ENCODE data around the gene GPR153. TPM values are rescaled to one million over a fixed set of nuclear protein-coding genes. Genes with fewer than 3 reads are reported as not detected.
A peak's percentile ranks its signal among the peaks of the same experiment; 100 is the strongest.

GPR153 gene
- total RNA-seq, 5 donors from 2014 or later (not counting 1 experiment from before 2014, with no cell fraction given) = 0.35 to 2.7 (median 0.72) TPM

DNA sequence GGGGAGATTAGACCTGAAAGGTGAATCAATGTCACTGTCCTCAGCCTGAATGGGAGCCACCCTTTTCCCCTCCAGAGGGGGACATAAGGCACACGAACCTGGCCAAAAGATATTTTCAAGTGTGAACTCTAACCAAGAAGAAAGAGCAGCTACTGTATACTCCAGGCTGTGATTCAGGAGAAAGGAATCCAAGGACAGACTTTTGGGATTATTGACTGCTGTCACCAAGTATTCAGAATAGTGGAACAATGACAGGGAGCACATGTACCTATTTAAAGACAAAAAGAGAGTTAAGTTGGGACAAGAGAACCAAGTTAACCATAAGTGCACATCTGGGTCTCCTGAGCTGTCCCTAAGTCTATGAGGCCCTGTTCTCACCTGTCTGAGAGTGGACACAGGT lies 27.5 kb downstream of the GPR153 start:
- ATAC-seq (replicated peaks in 1 of 4) = no peak
- WGBS (ENCODE audit: insufficient coverage) = no CpG with 5 or more reads among the region's 1 CpG
- no peaks in the 10 kb centered on the region for H3K9me3 ChIP-seq
- H3K4me3 Mint-ChIP-seq = peak overlapping the region in 2 of 3 donors; percentile 34 to 84
- H3K27me3 Mint-ChIP-seq = peaks cover 0 to 3% of the 10 kb centered on the region in 2 donors
- peaks cover 10% of the 10 kb centered on the region for H3K36me3 Mint-ChIP-seq
- H3K36me3 ChIP-seq (ENCODE audit: control insufficient read depth in 2 of 2, extremely low read depth in 1 of 2, insufficient read depth in 1 of 2, low read length in 1 of 2) = peaks cover 2 to 43% of the 10 kb centered on the region in 2 donors
- H3K4me1 ChIP-seq (ENCODE audit: control insufficient read depth in 1 of 2, extremely low read depth in 1 of 2, insufficient read depth in 2 of 2, low read length in 2 of 2) = peaks cover 6 to 18% of the 10 kb centered on the region in 2 experiments
- POLR2A ChIA-PET = no interaction called here
- H3K27me3 ChIP-seq (replicated peaks in 1 of 2; ENCODE audit: control insufficient read depth in 2 of 2, extremely low read depth in 1 of 2, insufficient read depth in 2 of 2, low read length in 1 of 2) = peaks cover 0 to 7% of the 10 kb centered on the region in 2 experiments
- H3K27ac Mint-ChIP-seq = no peak overlapping the region
- H3K4me1 Mint-ChIP-seq = peaks cover 10 to 24% (median 17%) of the 10 kb centered on the region in 3 donors
- CTCF ChIA-PET = no interaction called here
- H3K4me3 ChIP-seq (ENCODE audit: control insufficient read depth in 1 of 2, extremely low read depth in 1 of 2, low read length in 1 of 2) = no peak overlapping the region
- H3K9me3 Mint-ChIP-seq = no peaks in the 10 kb centered on the region
- H3K27ac ChIP-seq (ENCODE audit: low read length) = no peak overlapping the region
- no peak for DNase-seq

- H3K4me1 Mint-ChIP-seq = no peaks in the 10 kb centered on the region
- H3K27ac Mint-ChIP-seq = no peak overlapping the region
- no peaks in the 10 kb centered on the region for H3K27me3 ChIP-seq (replicated peaks in 1 of 2; ENCODE audit: control insufficient read depth in 2 of 2, extremely low read depth in 1 of 2, insufficient read depth in 2 of 2, low read length in 1 of 2)
- no peak overlapping the region for H3K27ac ChIP-seq (ENCODE audit: low read length)
- peaks cover 36% of the 10 kb centered on the region for H3K36me3 Mint-ChIP-seq
- H3K9me3 ChIP-seq = no peaks in the 10 kb centered on the region
- H3K4me3 ChIP-seq (ENCODE audit: control insufficient read depth in 1 of 2, extremely low read depth in 1 of 2, low read length in 1 of 2) = no peak overlapping the region
- no peaks in the 10 kb centered on the region for H3K27me3 Mint-ChIP-seq
- H3K9me3 Mint-ChIP-seq = no peaks in the 10 kb centered on the region
- H3K4me3 Mint-ChIP-seq = no peak overlapping the region
- CTCF ChIA-PET = no interaction called here
- peaks cover 10 to 72% of the 10 kb centered on the region in 2 donors for H3K36me3 ChIP-seq (ENCODE audit: control insufficient read depth in 2 of 2, extremely low read depth in 1 of 2, insufficient read depth in 1 of 2, low read length in 1 of 2)
- POLR2A ChIA-PET = no interaction called here
- ATAC-seq (replicated peaks in 1 of 4) (no peak), DNase-seq (no peak)
- 97% methylated on average over 8 of the region's 8 CpGs for WGBS (ENCODE audit: insufficient coverage)
- H3K4me1 ChIP-seq (ENCODE audit: control insufficient read depth in 1 of 2, extremely low read depth in 1 of 2, insufficient read depth in 2 of 2, low read length in 2 of 2) = no peaks in the 10 kb centered on the region
These were observed 35.2 kb downstream of the GPR153 start for GRCh38 chr1:6225651-6226050.

GRCh38 chr1:6224718-6225117 lies 36.2 kb downstream of the GPR153 start:
- DNase-seq (no peak), ATAC-seq (replicated peaks in 1 of 4) (no peak)
- ChIA-PET POLR2A (no interaction called here), CTCF (no interaction called here)
- H3K4me3 Mint-ChIP-seq = no peak overlapping the region
- H3K9me3 Mint-ChIP-seq = no peaks in the 10 kb centered on the region
- peaks cover 10 to 66% of the 10 kb centered on the region in 2 donors for H3K36me3 ChIP-seq (ENCODE audit: control insufficient read depth in 2 of 2, extremely low read depth in 1 of 2, insufficient read depth in 1 of 2, low read length in 1 of 2)
- H3K4me3 ChIP-seq (ENCODE audit: control insufficient read depth in 1 of 2, extremely low read depth in 1 of 2, low read length in 1 of 2) = no peak overlapping the region
- peaks cover 40% of the 10 kb centered on the region for H3K36me3 Mint-ChIP-seq
- H3K27ac ChIP-seq (ENCODE audit: low read length) = no peak overlapping the region
- 97% methylated on average over 15 of the region's 15 CpGs for WGBS (ENCODE audit: insufficient coverage)
- no peaks in the 10 kb centered on the region for H3K27me3 ChIP-seq (replicated peaks in 1 of 2; ENCODE audit: control insufficient read depth in 2 of 2, extremely low read depth in 1 of 2, insufficient read depth in 2 of 2, low read length in 1 of 2)
- no peaks in the 10 kb centered on the region for H3K4me1 Mint-ChIP-seq
- H3K4me1 ChIP-seq (ENCODE audit: control insufficient read depth in 1 of 2, extremely low read depth in 1 of 2, insufficient read depth in 2 of 2, low read length in 2 of 2) = no peaks in the 10 kb centered on the region
- H3K9me3 ChIP-seq = no peaks in the 10 kb centered on the region
- no peak overlapping the region for H3K27ac Mint-ChIP-seq
- H3K27me3 Mint-ChIP-seq = no peaks in the 10 kb centered on the region

GRCh38 chr1:6223617-6224016 lies 37.3 kb downstream of the GPR153 start:
- DNase-seq (no peak), ATAC-seq (replicated peaks in 1 of 4) (no peak)
- CTCF ChIA-PET = no interaction called here
- H3K27ac Mint-ChIP-seq = no peak overlapping the region
- Histone ChIP-seq H3K36me3 (ENCODE audit: control insufficient read depth in 2 of 2, extremely low read depth in 1 of 2, insufficient read depth in 1 of 2, low read length in 1 of 2) (peaks cover 10 to 58% of the 10 kb centered on the region in 2 donors), H3K27me3 (replicated peaks in 1 of 2; ENCODE audit: control insufficient read depth in 2 of 2, extremely low read depth in 1 of 2, insufficient read depth in 2 of 2, low read length in 1 of 2) (no peaks in the 10 kb centered on the region), H3K9me3 (no peaks in the 10 kb centered on the region), H3K4me1 (ENCODE audit: control insufficient read depth in 1 of 2, extremely low read depth in 1 of 2, insufficient read depth in 2 of 2, low read length in 2 of 2) (no peaks in the 10 kb centered on the region), H3K4me3 (ENCODE audit: control insufficient read depth in 1 of 2, extremely low read depth in 1 of 2, low read length in 1 of 2) (no peak overlapping the region), H3K27ac (ENCODE audit: low read length) (no peak overlapping the region)
- H3K36me3 Mint-ChIP-seq = peaks cover 40% of the 10 kb centered on the region
- no peaks in the 10 kb centered on the region for H3K9me3 Mint-ChIP-seq
- H3K4me1 Mint-ChIP-seq = no peaks in the 10 kb centered on the region
- POLR2A ChIA-PET = no interaction called here
- no peak overlapping the region for H3K4me3 Mint-ChIP-seq
- no peaks in the 10 kb centered on the region for H3K27me3 Mint-ChIP-seq
- 95% methylated on average over 9 of the region's 13 CpGs for WGBS (ENCODE audit: insufficient coverage)

- WGBS (ENCODE audit: insufficient coverage) = 94% methylated on average over 4 of the region's 6 CpGs
- Mint-ChIP-seq H3K27me3 (no peaks in the 10 kb centered on the region), H3K27ac (no peak overlapping the region), H3K9me3 (no peaks in the 10 kb centered on the region), H3K36me3 (peaks cover 40% of the 10 kb centered on the region), H3K4me3 (no peak overlapping the region), H3K4me1 (no peaks in the 10 kb centered on the region)
- ATAC-seq (replicated peaks in 1 of 4) (no peak), DNase-seq (no peak)
- ChIA-PET CTCF (no interaction called here), POLR2A (no interaction called here)
- Histone ChIP-seq H3K9me3 (no peaks in the 10 kb centered on the region), H3K4me3 (ENCODE audit: control insufficient read depth in 1 of 2, extremely low read depth in 1 of 2, low read length in 1 of 2) (no peak overlapping the region), H3K36me3 (ENCODE audit: control insufficient read depth in 2 of 2, extremely low read depth in 1 of 2, insufficient read depth in 1 of 2, low read length in 1 of 2) (peaks cover 6 to 48% of the 10 kb centered on the region in 2 donors), H3K27me3 (replicated peaks in 1 of 2; ENCODE audit: control insufficient read depth in 2 of 2, extremely low read depth in 1 of 2, insufficient read depth in 2 of 2, low read length in 1 of 2) (peaks cover 0 to 3% of the 10 kb centered on the region in 2 experiments), H3K27ac (ENCODE audit: low read length) (no peak overlapping the region), H3K4me1 (ENCODE audit: control insufficient read depth in 1 of 2, extremely low read depth in 1 of 2, insufficient read depth in 2 of 2, low read length in 2 of 2) (no peaks in the 10 kb centered on the region)
These were observed 38.3 kb downstream of the GPR153 start for GRCh38 chr1:6222636-6223035.

GRCh38 chr1:6221210-6221784 lies 39.6 kb downstream of the GPR153 start:
- DNase-seq = no peak
- no peak overlapping the region for H3K4me3 ChIP-seq (ENCODE audit: control insufficient read depth in 1 of 2, extremely low read depth in 1 of 2, low read length in 1 of 2)
- ChIA-PET POLR2A (no interaction called here), CTCF (no interaction called here)
- H3K9me3 Mint-ChIP-seq = no peaks in the 10 kb centered on the region
- 86% methylated on average over 4 of the region's 12 CpGs for WGBS (ENCODE audit: insufficient coverage)
- no peaks in the 10 kb centered on the region for H3K4me1 ChIP-seq (ENCODE audit: control insufficient read depth in 1 of 2, extremely low read depth in 1 of 2, insufficient read depth in 2 of 2, low read length in 2 of 2)
- H3K27ac Mint-ChIP-seq = no peak overlapping the region
- peaks cover 6 to 37% of the 10 kb centered on the region in 2 donors for H3K36me3 ChIP-seq (ENCODE audit: control insufficient read depth in 2 of 2, extremely low read depth in 1 of 2, insufficient read depth in 1 of 2, low read length in 1 of 2)
- no peak for ATAC-seq (replicated peaks in 1 of 4)
- peaks cover 0 to 10% of the 10 kb centered on the region in 2 experiments for H3K27me3 ChIP-seq (replicated peaks in 1 of 2; ENCODE audit: control insufficient read depth in 2 of 2, extremely low read depth in 1 of 2, insufficient read depth in 2 of 2, low read length in 1 of 2)
- no peaks in the 10 kb centered on the region for H3K9me3 ChIP-seq
- H3K4me1 Mint-ChIP-seq = no peaks in the 10 kb centered on the region
- H3K27ac ChIP-seq (ENCODE audit: low read length) = no peak overlapping the region
- no peaks in the 10 kb centered on the region for H3K27me3 Mint-ChIP-seq
- H3K4me3 Mint-ChIP-seq = no peak overlapping the region
- H3K36me3 Mint-ChIP-seq = peaks cover 32% of the 10 kb centered on the region

DNA sequence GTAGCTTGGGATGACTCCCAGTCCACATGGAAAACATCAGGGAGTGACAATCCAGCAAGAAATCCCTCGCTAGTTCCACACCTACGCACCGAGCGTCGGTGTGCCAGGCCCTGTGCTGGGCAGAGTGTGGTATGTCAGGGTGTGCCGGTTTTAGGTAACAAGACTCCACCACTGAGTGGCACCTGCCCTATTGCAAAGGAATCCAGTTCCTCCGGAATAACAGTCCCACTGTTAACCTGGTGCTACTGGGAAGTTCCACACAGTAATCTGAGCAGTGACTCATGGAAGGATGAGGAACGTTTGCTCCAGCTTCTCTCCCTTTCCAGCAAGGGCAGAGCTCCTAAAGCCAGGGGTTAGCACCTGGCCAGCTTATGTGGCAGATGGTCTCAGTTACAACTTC lies 40.7 kb downstream of the GPR153 start:
- ATAC-seq (replicated peaks in 1 of 4) (no peak), DNase-seq (no peak)
- Histone ChIP-seq H3K27me3 (replicated peaks in 1 of 2; ENCODE audit: control insufficient read depth in 2 of 2, extremely low read depth in 1 of 2, insufficient read depth in 2 of 2, low read length in 1 of 2) (peaks cover 0 to 12% of the 10 kb centered on the region in 2 experiments), H3K36me3 (ENCODE audit: control insufficient read depth in 2 of 2, extremely low read depth in 1 of 2, insufficient read depth in 1 of 2, low read length in 1 of 2) (peaks cover 6 to 32% of the 10 kb centered on the region in 2 donors), H3K4me1 (ENCODE audit: control insufficient read depth in 1 of 2, extremely low read depth in 1 of 2, insufficient read depth in 2 of 2, low read length in 2 of 2) (no peaks in the 10 kb centered on the region), H3K27ac (ENCODE audit: low read length) (no peak overlapping the region), H3K4me3 (ENCODE audit: control insufficient read depth in 1 of 2, extremely low read depth in 1 of 2, low read length in 1 of 2) (no peak overlapping the region), H3K9me3 (no peaks in the 10 kb centered on the region)
- Mint-ChIP-seq H3K9me3 (no peaks in the 10 kb centered on the region), H3K4me1 (no peaks in the 10 kb centered on the region), H3K27ac (no peak overlapping the region), H3K27me3 (peaks cover 0 to 7% of the 10 kb centered on the region in 2 donors), H3K36me3 (peaks cover 25% of the 10 kb centered on the region), H3K4me3 (no peak overlapping the region)
- ChIA-PET CTCF (interaction anchor here in 1 of 2 donors (0.7 kb wide), 1 partner anchor 71 kb away, joined by 3 read pairs; no protein-coding TSS in a partner anchor), POLR2A (no interaction called here)
- WGBS (ENCODE audit: insufficient coverage) = 88% methylated on average over 2 of the region's 8 CpGs

Data from T-cell (primary cell).